WTC11 (cell line): ENCODE measurements around the gene SVBP.

Experiments used
- CREB1 ChIP-seq: sonication (generic); formaldehyde crosslinking; IDR thresholded peaks from 2 replicates; pipeline ENCODE4 v1.8.0; 2023; ENCODE audit warnings: mild to moderate bottlenecking, missing genetic modification reagents
- E2F1 ChIP-seq: sonication (generic); formaldehyde crosslinking; IDR thresholded peaks from 2 replicates; pipeline ENCODE4 v1.8.0; 2022; ENCODE audit warnings: mild to moderate bottlenecking, missing genetic modification reagents
- E2F5 ChIP-seq: sonication (generic); formaldehyde crosslinking; IDR thresholded peaks from 2 replicates; pipeline ENCODE4 v1.8.1; 2022; ENCODE audit warnings: mild to moderate bottlenecking, moderate library complexity, missing genetic modification reagents
- MAX ChIP-seq: sonication (generic); formaldehyde crosslinking; IDR thresholded peaks from 2 replicates; pipeline ENCODE4 v1.8.0; 2022; ENCODE audit warnings: mild to moderate bottlenecking, missing genetic modification reagents
- NFE2L1 ChIP-seq: sonication (generic); formaldehyde crosslinking; IDR thresholded peaks from 2 replicates; pipeline ENCODE4 v1.8.1; 2023; ENCODE audit warnings: missing genetic modification reagents
- NR3C1 ChIP-seq: sonication (generic); formaldehyde crosslinking; conservative IDR thresholded peaks from 2 replicates; pipeline ENCODE4 v1.8.1; 2023; ENCODE audit warnings: low read depth, mild to moderate bottlenecking, missing genetic modification reagents
- TEAD4 ChIP-seq: sonication (generic); formaldehyde crosslinking; IDR thresholded peaks from 2 replicates; pipeline ENCODE4 v1.8.0; 2022; ENCODE audit warnings: mild to moderate bottlenecking, missing genetic modification reagents
- USF2 ChIP-seq: sonication (generic); formaldehyde crosslinking; IDR thresholded peaks from 2 replicates; pipeline ENCODE4 v1.8.1; 2023; ENCODE audit warnings: mild to moderate bottlenecking, missing genetic modification reagents, moderate library complexity
- ZNF121 ChIP-seq: sonication (generic); formaldehyde crosslinking; IDR thresholded peaks from 2 replicates; pipeline ENCODE4 v1.8.0; 2023; ENCODE audit warnings: missing genetic modification reagents
- ZNF263 ChIP-seq: sonication (generic); formaldehyde crosslinking; IDR thresholded peaks from 2 replicates; pipeline ENCODE4 v1.8.1; 2022; ENCODE audit warnings: low read depth, mild to moderate bottlenecking, moderate library complexity, missing genetic modification reagents
- TF ChIP-seq, protein P1 (sequence below): fragments of 200-600 bp; IDR thresholded peaks from 2 replicates; pipeline ENCODE4 v1.8.0; 2022; ENCODE audit warnings: antibody characterized with exemption
- TF ChIP-seq, protein P2 (sequence below): sonication (generic); formaldehyde crosslinking; IDR thresholded peaks from 2 replicates; pipeline ENCODE4 v1.8.1; 2023; ENCODE audit warnings: mild to moderate bottlenecking, missing genetic modification reagents, moderate library complexity
- TF ChIP-seq, protein P3 (sequence below): sonication (generic); formaldehyde crosslinking; IDR thresholded peaks from 2 replicates; pipeline ENCODE4 v1.8.1; 2022; ENCODE audit warnings: low read depth, mild to moderate bottlenecking, moderate library complexity, missing genetic modification reagents, borderline replicate concordance
- TF ChIP-seq, protein P4 (sequence below): sonication (generic); formaldehyde crosslinking; IDR thresholded peaks from 2 replicates; pipeline ENCODE4 v1.8.1; 2023; ENCODE audit warnings: mild to moderate bottlenecking, missing genetic modification reagents

GRCh38 chr1:42784946-42785693 is 32.1 kb downstream of the SVBP start, which contains the start of gene TMEM269:
- TF ChIP-seq, protein P1, sequence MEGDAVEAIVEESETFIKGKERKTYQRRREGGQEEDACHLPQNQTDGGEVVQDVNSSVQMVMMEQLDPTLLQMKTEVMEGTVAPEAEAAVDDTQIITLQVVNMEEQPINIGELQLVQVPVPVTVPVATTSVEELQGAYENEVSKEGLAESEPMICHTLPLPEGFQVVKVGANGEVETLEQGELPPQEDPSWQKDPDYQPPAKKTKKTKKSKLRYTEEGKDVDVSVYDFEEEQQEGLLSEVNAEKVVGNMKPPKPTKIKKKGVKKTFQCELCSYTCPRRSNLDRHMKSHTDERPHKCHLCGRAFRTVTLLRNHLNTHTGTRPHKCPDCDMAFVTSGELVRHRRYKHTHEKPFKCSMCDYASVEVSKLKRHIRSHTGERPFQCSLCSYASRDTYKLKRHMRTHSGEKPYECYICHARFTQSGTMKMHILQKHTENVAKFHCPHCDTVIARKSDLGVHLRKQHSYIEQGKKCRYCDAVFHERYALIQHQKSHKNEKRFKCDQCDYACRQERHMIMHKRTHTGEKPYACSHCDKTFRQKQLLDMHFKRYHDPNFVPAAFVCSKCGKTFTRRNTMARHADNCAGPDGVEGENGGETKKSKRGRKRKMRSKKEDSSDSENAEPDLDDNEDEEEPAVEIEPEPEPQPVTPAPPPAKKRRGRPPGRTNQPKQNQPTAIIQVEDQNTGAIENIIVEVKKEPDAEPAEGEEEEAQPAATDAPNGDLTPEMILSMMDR, result no peak
- TF ChIP-seq E2F1 (CRISPR knock-in tag), result no peak
- no peak for TF ChIP-seq ZNF121 (CRISPR knock-in tag)
- TF ChIP-seq, protein P2, sequence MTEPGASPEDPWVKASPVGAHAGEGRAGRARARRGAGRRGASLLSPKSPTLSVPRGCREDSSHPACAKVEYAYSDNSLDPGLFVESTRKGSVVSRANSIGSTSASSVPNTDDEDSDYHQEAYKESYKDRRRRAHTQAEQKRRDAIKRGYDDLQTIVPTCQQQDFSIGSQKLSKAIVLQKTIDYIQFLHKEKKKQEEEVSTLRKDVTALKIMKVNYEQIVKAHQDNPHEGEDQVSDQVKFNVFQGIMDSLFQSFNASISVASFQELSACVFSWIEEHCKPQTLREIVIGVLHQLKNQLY (CRISPR knock-in tag), result no peak
- TF ChIP-seq, protein P3, sequence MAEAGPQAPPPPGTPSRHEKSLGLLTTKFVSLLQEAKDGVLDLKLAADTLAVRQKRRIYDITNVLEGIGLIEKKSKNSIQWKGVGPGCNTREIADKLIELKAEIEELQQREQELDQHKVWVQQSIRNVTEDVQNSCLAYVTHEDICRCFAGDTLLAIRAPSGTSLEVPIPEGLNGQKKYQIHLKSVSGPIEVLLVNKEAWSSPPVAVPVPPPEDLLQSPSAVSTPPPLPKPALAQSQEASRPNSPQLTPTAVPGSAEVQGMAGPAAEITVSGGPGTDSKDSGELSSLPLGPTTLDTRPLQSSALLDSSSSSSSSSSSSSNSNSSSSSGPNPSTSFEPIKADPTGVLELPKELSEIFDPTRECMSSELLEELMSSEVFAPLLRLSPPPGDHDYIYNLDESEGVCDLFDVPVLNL (CRISPR knock-in tag), result no peak
- TF ChIP-seq CREB1 (CRISPR knock-in tag), result no peak
- TF ChIP-seq, protein P4, sequence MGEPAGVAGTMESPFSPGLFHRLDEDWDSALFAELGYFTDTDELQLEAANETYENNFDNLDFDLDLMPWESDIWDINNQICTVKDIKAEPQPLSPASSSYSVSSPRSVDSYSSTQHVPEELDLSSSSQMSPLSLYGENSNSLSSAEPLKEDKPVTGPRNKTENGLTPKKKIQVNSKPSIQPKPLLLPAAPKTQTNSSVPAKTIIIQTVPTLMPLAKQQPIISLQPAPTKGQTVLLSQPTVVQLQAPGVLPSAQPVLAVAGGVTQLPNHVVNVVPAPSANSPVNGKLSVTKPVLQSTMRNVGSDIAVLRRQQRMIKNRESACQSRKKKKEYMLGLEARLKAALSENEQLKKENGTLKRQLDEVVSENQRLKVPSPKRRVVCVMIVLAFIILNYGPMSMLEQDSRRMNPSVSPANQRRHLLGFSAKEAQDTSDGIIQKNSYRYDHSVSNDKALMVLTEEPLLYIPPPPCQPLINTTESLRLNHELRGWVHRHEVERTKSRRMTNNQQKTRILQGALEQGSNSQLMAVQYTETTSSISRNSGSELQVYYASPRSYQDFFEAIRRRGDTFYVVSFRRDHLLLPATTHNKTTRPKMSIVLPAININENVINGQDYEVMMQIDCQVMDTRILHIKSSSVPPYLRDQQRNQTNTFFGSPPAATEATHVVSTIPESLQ (CRISPR knock-in tag), result no peak
- TF ChIP-seq MAX (CRISPR knock-in tag), result no peak
- TF ChIP-seq TEAD4, result no peak
- TF ChIP-seq NFE2L1 (CRISPR knock-in tag), result no peak
- TF ChIP-seq NR3C1 (CRISPR knock-in tag), result no peak
- no peak for TF ChIP-seq E2F5 (CRISPR knock-in tag)
- no peak for TF ChIP-seq USF2 (CRISPR knock-in tag)
- no peak for TF ChIP-seq ZNF263
